PC-9 (cell line): Measurements from ENCODE around the gene SIPA1L3. TPM values are rescaled to one million over a fixed set of nuclear protein-coding genes. Genes with fewer than 3 reads are reported as not detected.

Experiments used
- BruUV-seq: library from RNA; stranded (reverse); fragments of 400-500 nt; replicated peaks from 2 replicates; lab custom pipeline; 2021; lab: Mats Ljungman, UMichigan
- CTCF ChIA-PET: fragments of 300-600 bp; sonication (Branson Sonifier 250); formaldehyde crosslinking; loops from one replicate; lab custom pipeline; 2022; ENCODE audit warnings: antibody characterized with exemption; lab: Charles Lee
- POLR2A ChIA-PET: fragments of 300-600 bp; sonication (Branson Sonifier 250); formaldehyde crosslinking; loops from one replicate; lab custom pipeline; 2022; ENCODE audit warnings: antibody characterized with exemption; ENCODE audit not compliant: unreplicated experiment; lab: Charles Lee
- DNase-seq, 2 experiments: peaks; one replicate each; pipeline versions ENCODE4 v3.0.0 to v3.0.0-alpha.2; 2015 to 2022; ENCODE audit warnings: mixed read lengths in 1 of 2
- H2AFZ ChIP-seq: fragments of 200-600 bp; sonication (generic); 2 replicates; pipeline ENCODE4 v1.8.1; 2017; ENCODE audit warnings: antibody characterized with exemption
- H3F3A ChIP-seq: fragments of 200-600 bp; sonication (generic); 2 replicates; pipeline ENCODE4 v1.8.1; 2017; ENCODE audit warnings: antibody characterized with exemption, mild to moderate bottlenecking, low read depth; ENCODE audit not compliant: insufficient read depth
- H3K27ac ChIP-seq: fragments of 200-600 bp; sonication (generic); 2 replicates; pipeline ENCODE4 v1.6.1; 2016; ENCODE audit warnings: mixed run types
- H3K27me3 ChIP-seq: fragments of 200-600 bp; sonication (generic); 2 replicates; pipeline ENCODE4 v1.6.1; 2016; ENCODE audit warnings: low read depth, mixed run types; ENCODE audit not compliant: insufficient read depth
- H3K36me3 ChIP-seq: fragments of 200-600 bp; sonication (generic); 2 replicates; pipeline ENCODE4 v1.6.1; 2016; ENCODE audit warnings: low read depth, mixed run types
- H3K4me1 ChIP-seq: fragments of 200-600 bp; sonication (generic); replicated peaks from 2 replicates; pipeline ENCODE4 v1.6.1; 2016; ENCODE audit warnings: mixed run types; ENCODE audit not compliant: insufficient read depth
- H3K4me2 ChIP-seq: fragments of 200-600 bp; sonication (generic); 2 replicates; pipeline ENCODE4 v1.6.1; 2017; ENCODE audit warnings: mixed run types
- H3K4me3 ChIP-seq: fragments of 200-600 bp; sonication (generic); 2 replicates; pipeline ENCODE4 v1.6.1; 2016; ENCODE audit warnings: mixed run types
- H3K79me2 ChIP-seq: fragments of 200-600 bp; sonication (generic); 2 replicates; pipeline ENCODE4 v1.6.1; 2017; ENCODE audit warnings: low read depth, mixed run types
- H3K9me2 ChIP-seq: fragments of 200-600 bp; sonication (generic); 2 replicates; pipeline ENCODE4 v1.8.1; 2017; ENCODE audit warnings: mild to moderate bottlenecking; ENCODE audit not compliant: insufficient read depth
- H3K9me3 ChIP-seq: fragments of 200-600 bp; sonication (generic); 2 replicates; pipeline ENCODE4 v1.8.1; 2016; ENCODE audit warnings: low read depth; ENCODE audit not compliant: insufficient read depth
- H4K20me1 ChIP-seq: fragments of 200-600 bp; sonication (generic); 2 replicates; pipeline ENCODE4 v1.8.1; 2017; ENCODE audit not compliant: insufficient read depth
- EZH2 ChIP-seq: fragments of 200-600 bp; sonication (generic); IDR thresholded peaks from 2 replicates; pipeline ENCODE4 v1.8.0; 2017; ENCODE audit warnings: antibody characterized with exemption, low read depth
- intact Hi-C: fragments of 100-400 bp; cut with micrococcal nuclease; formaldehyde crosslinking; loops from one replicate; pipeline ENCODE4 v1.10.0; 2022; ENCODE audit not compliant: unreplicated experiment
- total RNA-seq: library from RNA; stranded (reverse); gene quantifications from 2 replicates; pipeline ENCODE4 v1.2.3, GENCODE V29; 2021
- TF ChIP-seq, protein P1 (sequence below): fragments of 200-600 bp; sonication (generic); conservative IDR thresholded peaks from 2 replicates; pipeline ENCODE4 v1.6.1; 2017; ENCODE audit warnings: mixed run types, antibody characterized with exemption, mild to moderate bottlenecking, moderate library complexity

SIPA1L3 gene
- total RNA-seq, 1 experiment from 2014 or later: 55.2 TPM

GRCh38 chr19:38204728-38205127 is 297.7 kb downstream of the SIPA1L3 start:
- no peaks in the 10 kb centered on the region for H3K79me2 ChIP-seq
- no peaks in the 10 kb centered on the region for H3K27me3 ChIP-seq
- DNase-seq: no peak
- intact Hi-C loops: no loop called here
- no peaks in the 10 kb centered on the region for H3K9me2 ChIP-seq
- no peaks in the 10 kb centered on the region for H3K36me3 ChIP-seq
- H3K27ac ChIP-seq: no peak overlapping the region
- no peaks in the 10 kb centered on the region for H3K9me3 ChIP-seq
- H3K4me3 ChIP-seq: no peak overlapping the region
- no peaks in the 10 kb centered on the region for H3F3A ChIP-seq
- ChIA-PET POLR2A (no interaction called here), CTCF (no interaction called here)
- H3K4me2 ChIP-seq: no peak overlapping the region
- no peaks in the 10 kb centered on the region for H3K4me1 ChIP-seq
- H4K20me1 ChIP-seq: no peaks in the 10 kb centered on the region
- no peak for TF ChIP-seq EZH2
- TF ChIP-seq, protein P1, sequence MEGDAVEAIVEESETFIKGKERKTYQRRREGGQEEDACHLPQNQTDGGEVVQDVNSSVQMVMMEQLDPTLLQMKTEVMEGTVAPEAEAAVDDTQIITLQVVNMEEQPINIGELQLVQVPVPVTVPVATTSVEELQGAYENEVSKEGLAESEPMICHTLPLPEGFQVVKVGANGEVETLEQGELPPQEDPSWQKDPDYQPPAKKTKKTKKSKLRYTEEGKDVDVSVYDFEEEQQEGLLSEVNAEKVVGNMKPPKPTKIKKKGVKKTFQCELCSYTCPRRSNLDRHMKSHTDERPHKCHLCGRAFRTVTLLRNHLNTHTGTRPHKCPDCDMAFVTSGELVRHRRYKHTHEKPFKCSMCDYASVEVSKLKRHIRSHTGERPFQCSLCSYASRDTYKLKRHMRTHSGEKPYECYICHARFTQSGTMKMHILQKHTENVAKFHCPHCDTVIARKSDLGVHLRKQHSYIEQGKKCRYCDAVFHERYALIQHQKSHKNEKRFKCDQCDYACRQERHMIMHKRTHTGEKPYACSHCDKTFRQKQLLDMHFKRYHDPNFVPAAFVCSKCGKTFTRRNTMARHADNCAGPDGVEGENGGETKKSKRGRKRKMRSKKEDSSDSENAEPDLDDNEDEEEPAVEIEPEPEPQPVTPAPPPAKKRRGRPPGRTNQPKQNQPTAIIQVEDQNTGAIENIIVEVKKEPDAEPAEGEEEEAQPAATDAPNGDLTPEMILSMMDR: no peak
- no peak overlapping the region for H2AFZ ChIP-seq
- no TSS peak for BruUV-seq

GRCh38 chr19:38206006-38206745 is 299.2 kb downstream of the SIPA1L3 start:
- Histone ChIP-seq H3K9me2 (no peaks in the 10 kb centered on the region), H3K9me3 (no peaks in the 10 kb centered on the region), H3K36me3 (no peaks in the 10 kb centered on the region), H3K4me1 (no peaks in the 10 kb centered on the region), H2AFZ (no peak overlapping the region), H3F3A (no peaks in the 10 kb centered on the region), H3K4me2 (no peak overlapping the region), H3K79me2 (no peaks in the 10 kb centered on the region), H4K20me1 (no peaks in the 10 kb centered on the region), H3K27me3 (no peaks in the 10 kb centered on the region), H3K4me3 (no peak overlapping the region), H3K27ac (no peak overlapping the region)
- TF ChIP-seq, protein P1: no peak
- TF ChIP-seq EZH2: no peak
- ChIA-PET CTCF (no interaction called here), POLR2A (no interaction called here)
- intact Hi-C loops: no loop called here
- no peak for DNase-seq
- BruUV-seq: no TSS peak

- Histone ChIP-seq H3K79me2 (no peaks in the 10 kb centered on the region), H4K20me1 (no peaks in the 10 kb centered on the region), H3K36me3 (no peaks in the 10 kb centered on the region), H3K9me2 (no peaks in the 10 kb centered on the region), H2AFZ (no peak overlapping the region), H3K27me3 (no peaks in the 10 kb centered on the region), H3F3A (no peaks in the 10 kb centered on the region), H3K4me1 (no peaks in the 10 kb centered on the region), H3K4me2 (no peak overlapping the region), H3K27ac (no peak overlapping the region), H3K4me3 (no peak overlapping the region), H3K9me3 (no peaks in the 10 kb centered on the region)
- intact Hi-C loops: no loop called here
- TF ChIP-seq, protein P1: no peak
- no TSS peak for BruUV-seq
- DNase-seq: no peak
- POLR2A ChIA-PET: no interaction called here
- CTCF ChIA-PET: no interaction called here
Observed at GRCh38 chr19:38206928-38207327, 299.9 kb downstream of the SIPA1L3 start.
